ENCODE results near the gene ZDHHC24.

GRCh38 chr11:66580803-66581202 is 35.0 kb upstream of the ZDHHC24 start:
- no peak for TF ChIP-seq EP300 (IDR thresholded peaks at IDR 0.05)
- TF ChIP-seq POLR2AphosphoS5 (IDR thresholded peaks at IDR 0.05): no peak
- TF ChIP-seq CTCF (IDR thresholded peaks at IDR 0.05): no peak
- no peak for TF ChIP-seq POLR2A (IDR thresholded peaks at IDR 0.05)

All from gastroesophageal sphincter (tissue), 3 donors.